ENCODE measurements around the gene NEK10. TPM values are rescaled to one million over a fixed set of nuclear protein-coding genes. Genes with fewer than 3 reads are reported as not detected.

The NEK10 gene
- total RNA-seq, 2 experiments from 2014 or later = 0.28 to 1.3 TPM

DNA sequence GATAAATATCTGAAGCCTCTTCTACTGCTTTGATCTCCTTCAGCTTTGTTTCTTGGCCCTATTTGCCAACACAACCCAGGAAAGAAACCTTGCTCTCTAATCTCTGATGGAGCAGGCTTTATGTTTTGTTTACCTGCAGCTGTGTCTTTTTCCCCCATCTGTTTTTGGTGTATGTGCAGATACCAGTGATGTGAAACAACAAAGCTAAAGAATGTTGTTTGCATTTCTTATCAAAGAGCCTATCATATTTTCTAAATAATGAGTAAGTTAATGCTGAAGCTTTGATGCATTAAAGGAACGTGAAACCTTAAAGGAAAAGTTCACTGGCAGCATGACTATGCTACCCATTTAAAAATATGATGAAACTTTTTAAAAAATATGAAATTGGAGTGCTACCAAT lies 238.4 kb downstream of the NEK10 start:
- no peaks in the 10 kb centered on the region for H3K9me3 ChIP-seq (ENCODE audit: low read length)
- POLR2A ChIA-PET = interaction anchor here (1.4 kb wide), 1 partner anchor 24 kb away, joined by 4 read pairs; no protein-coding TSS in a partner anchor
- no peaks in the 10 kb centered on the region for H3K4me1 ChIP-seq (ENCODE audit: insufficient read depth, low read length, poor library complexity, severe bottlenecking)
- DNase-seq (ENCODE audit: low spot score) = no peak
- no peaks in the 10 kb centered on the region for H3K36me3 ChIP-seq (ENCODE audit: insufficient read depth, low read length)
- H4K20me1 ChIP-seq (ENCODE audit: insufficient read depth, low read length) = no peaks in the 10 kb centered on the region
- H3K79me2 ChIP-seq (ENCODE audit: insufficient read depth, low read depth, low read length) = no peaks in the 10 kb centered on the region
- H2AFZ ChIP-seq (ENCODE audit: low read length) = no peak overlapping the region
- CTCF ChIA-PET (ENCODE audit: unreplicated experiment) = no interaction called here
- H3K4me2 ChIP-seq (ENCODE audit: low read length) = no peak overlapping the region
- no peak overlapping the region for H3K27ac ChIP-seq (ENCODE audit: low read depth, low read length, poor library complexity, severe bottlenecking)
- TF ChIP-seq CTCF (conservative IDR thresholded peaks at IDR 0.05; ENCODE audit: low read length) = no peak
- no peak for TF ChIP-seq EZH2phosphoT487 (IDR thresholded peaks at IDR 0.05; ENCODE audit: borderline replicate concordance, low read depth, low read length)
- BruUV-seq (replicated peaks) = no TSS peak
- no peaks in the 10 kb centered on the region for H3K9me2 ChIP-seq (ENCODE audit: insufficient read depth, low read length)
- no peak overlapping the region for H3K4me3 ChIP-seq (ENCODE audit: low read depth, low read length, poor library complexity, severe bottlenecking)
- intact Hi-C loops (cut with micrococcal nuclease; ENCODE audit: unreplicated experiment) = loop anchor here (10.0 kb wide), 2 partner anchors 124 to 554 kb away; no protein-coding TSS in a partner anchor

- H3K4me2 ChIP-seq (ENCODE audit: low read length) = no peak overlapping the region
- no peaks in the 10 kb centered on the region for H3K36me3 ChIP-seq (ENCODE audit: insufficient read depth, low read length)
- no peak overlapping the region for H2AFZ ChIP-seq (ENCODE audit: low read length)
- no TSS peak for BruUV-seq (replicated peaks)
- no peak overlapping the region for H3K27ac ChIP-seq (ENCODE audit: low read depth, low read length, poor library complexity, severe bottlenecking)
- H4K20me1 ChIP-seq (ENCODE audit: insufficient read depth, low read length) = no peaks in the 10 kb centered on the region
- no peaks in the 10 kb centered on the region for H3K79me2 ChIP-seq (ENCODE audit: insufficient read depth, low read depth, low read length)
- no peaks in the 10 kb centered on the region for H3K9me3 ChIP-seq (ENCODE audit: low read length)
- TF ChIP-seq CTCF (conservative IDR thresholded peaks at IDR 0.05; ENCODE audit: low read length) = no peak
- no peak for TF ChIP-seq EZH2phosphoT487 (IDR thresholded peaks at IDR 0.05; ENCODE audit: borderline replicate concordance, low read depth, low read length)
- intact Hi-C loops (cut with micrococcal nuclease; ENCODE audit: unreplicated experiment) = no loop called here
- no peak for DNase-seq (ENCODE audit: low spot score)
- ChIA-PET CTCF (ENCODE audit: unreplicated experiment) (no interaction called here), POLR2A (interaction anchor here (0.7 to 1.2 kb wide), 3 partner anchors 553 to 1868 kb away, joined by 3 to 4 read pairs (median 3); no protein-coding TSS in a partner anchor)
- H3K4me1 ChIP-seq (ENCODE audit: insufficient read depth, low read length, poor library complexity, severe bottlenecking) = no peaks in the 10 kb centered on the region
- no peaks in the 10 kb centered on the region for H3K9me2 ChIP-seq (ENCODE audit: insufficient read depth, low read length)
- no peak overlapping the region for H3K4me3 ChIP-seq (ENCODE audit: low read depth, low read length, poor library complexity, severe bottlenecking)
These were observed 241.3 kb downstream of the NEK10 start for GRCh38 chr3:27127879-27128278.

GRCh38 chr3:27127195-27127594 lies 242.0 kb downstream of the NEK10 start:
- Histone ChIP-seq H3K4me3 (ENCODE audit: low read depth, low read length, poor library complexity, severe bottlenecking) (no peak overlapping the region), H3K79me2 (ENCODE audit: insufficient read depth, low read depth, low read length) (no peaks in the 10 kb centered on the region), H3K4me2 (ENCODE audit: low read length) (no peak overlapping the region), H3K4me1 (ENCODE audit: insufficient read depth, low read length, poor library complexity, severe bottlenecking) (no peaks in the 10 kb centered on the region), H3K9me2 (ENCODE audit: insufficient read depth, low read length) (no peaks in the 10 kb centered on the region), H3K27ac (ENCODE audit: low read depth, low read length, poor library complexity, severe bottlenecking) (no peak overlapping the region), H3K9me3 (ENCODE audit: low read length) (no peaks in the 10 kb centered on the region), H2AFZ (ENCODE audit: low read length) (no peak overlapping the region), H3K36me3 (ENCODE audit: insufficient read depth, low read length) (no peaks in the 10 kb centered on the region), H4K20me1 (ENCODE audit: insufficient read depth, low read length) (no peaks in the 10 kb centered on the region)
- TF ChIP-seq CTCF (conservative IDR thresholded peaks at IDR 0.05; ENCODE audit: low read length) (no peak), EZH2phosphoT487 (IDR thresholded peaks at IDR 0.05; ENCODE audit: borderline replicate concordance, low read depth, low read length) (no peak)
- ChIA-PET CTCF (ENCODE audit: unreplicated experiment) (no interaction called here), POLR2A (no interaction called here)
- DNase-seq (ENCODE audit: low spot score) = no peak
- no TSS peak for BruUV-seq (replicated peaks)
- intact Hi-C loops (cut with micrococcal nuclease; ENCODE audit: unreplicated experiment) = no loop called here

Data from OCI-LY7 (cell line).